Sigmoid colon (tissue), 7 donors: Measurements from ENCODE around the gene ZNF672. TPM values are rescaled to one million over a fixed set of nuclear protein-coding genes. Genes with fewer than 3 reads are reported as not detected.

Experiments
- DNase-seq: peaks from one replicate; pipeline ENCODE4 v3.0.0-alpha.2; 2019
- H3K27ac ChIP-seq, 4 donors: fragments of 200-600 bp; sonication (generic); one replicate each; pipeline ENCODE4 v1.5.1; 2016 to 2019; ENCODE audit warnings: mild to moderate bottlenecking in 1 of 4
- H3K27me3 ChIP-seq, 3 donors: fragments of 200-600 bp; sonication (generic); one replicate each; pipeline ENCODE4 v1.5.1; 2019; ENCODE audit warnings: mild to moderate bottlenecking in 1 of 3
- H3K36me3 ChIP-seq, 4 donors: fragments of 200-600 bp; sonication (generic); one replicate each; pipeline ENCODE4 v1.5.1; 2016 to 2019
- H3K4me1 ChIP-seq, 4 donors: fragments of 200-600 bp; sonication (generic); one replicate each; pipeline ENCODE4 v1.5.1; 2017 to 2019
- H3K4me3 ChIP-seq, 4 donors: fragments of 200-600 bp; sonication (generic); one replicate each; pipeline ENCODE4 v1.5.1; 2017 to 2019; ENCODE audit warnings: mild to moderate bottlenecking in 2 of 4, moderate library complexity in 1 of 4
- H3K9me3 ChIP-seq, 4 donors: fragments of 200-600 bp in 3 of 4; sonication (generic) in 3 of 4; one replicate each; pipeline versions ENCODE4 v1.5.1 to v1.6.1; 2013 to 2019
- EP300 ChIP-seq, 4 donors: sonication (generic); formaldehyde crosslinking; IDR thresholded peaks; one replicate each; pipeline ENCODE4 v1.6.1; 2017; ENCODE audit warnings: antibody characterized with exemption in 4 of 4
- POLR2A ChIP-seq, 2 donors: fragments of 450-650 bp; IDR thresholded peaks; one replicate each; pipeline ENCODE4 v1.6.1; 2016; ENCODE audit warnings: antibody characterized with exemption in 2 of 2, mild to moderate bottlenecking in 2 of 2, moderate library complexity in 2 of 2
- POLR2AphosphoS5 ChIP-seq, 4 donors: sonication (generic); formaldehyde crosslinking; IDR thresholded peaks; one replicate each; pipeline ENCODE4 v1.6.1; 2017; ENCODE audit warnings: antibody characterized with exemption in 4 of 4
- WGBS, 2 donors: extraction: QIAGEN DNeasy Blood & Tissue Kit; methylation state at CpG; one replicate each; pipeline ENCODE4 v1.1.7; 2013; 5-methylcytosine and 5-hydroxymethylcytosine counted together
- intact Hi-C: fragments of 100-400 bp; cut with DNase I; formaldehyde crosslinking; loops from one replicate; pipeline ENCODE4 v1.15.1; 2023
- polyA plus RNA-seq, 3 donors: library from polyadenylated mRNA; stranded (reverse); fragments of 200-250 nt; gene quantifications; one replicate each; pipeline ENCODE4 v1.2.3, GENCODE V29; 2013
- total RNA-seq, 4 donors: library from RNA; depleted of rRNA; stranded (reverse); fragments of >200 nt; gene quantifications; one replicate each; pipeline ENCODE4 v1.1.0, GENCODE V29; 2016
- TF ChIP-seq, protein P1 (sequence below), 4 experiments: fragments of 450-650 bp in 3 of 4; fragments of 200-600 bp in 1 of 4; IDR thresholded peaks; one replicate each; pipeline ENCODE4 v1.5.1; 2016 to 2019; ENCODE audit warnings: antibody characterized with exemption in 4 of 4, mild to moderate bottlenecking in 3 of 4, moderate library complexity in 2 of 4
- donor health status: healthy with polysubstance abuse.
- donor health status: Bipolar disorder and iron deficiency.
- donor health status: healthy.

ZNF672 gene
- total and polyA plus RNA-seq, 7 donors: 14.4 to 31.1 (median 21.4) TPM

DNA sequence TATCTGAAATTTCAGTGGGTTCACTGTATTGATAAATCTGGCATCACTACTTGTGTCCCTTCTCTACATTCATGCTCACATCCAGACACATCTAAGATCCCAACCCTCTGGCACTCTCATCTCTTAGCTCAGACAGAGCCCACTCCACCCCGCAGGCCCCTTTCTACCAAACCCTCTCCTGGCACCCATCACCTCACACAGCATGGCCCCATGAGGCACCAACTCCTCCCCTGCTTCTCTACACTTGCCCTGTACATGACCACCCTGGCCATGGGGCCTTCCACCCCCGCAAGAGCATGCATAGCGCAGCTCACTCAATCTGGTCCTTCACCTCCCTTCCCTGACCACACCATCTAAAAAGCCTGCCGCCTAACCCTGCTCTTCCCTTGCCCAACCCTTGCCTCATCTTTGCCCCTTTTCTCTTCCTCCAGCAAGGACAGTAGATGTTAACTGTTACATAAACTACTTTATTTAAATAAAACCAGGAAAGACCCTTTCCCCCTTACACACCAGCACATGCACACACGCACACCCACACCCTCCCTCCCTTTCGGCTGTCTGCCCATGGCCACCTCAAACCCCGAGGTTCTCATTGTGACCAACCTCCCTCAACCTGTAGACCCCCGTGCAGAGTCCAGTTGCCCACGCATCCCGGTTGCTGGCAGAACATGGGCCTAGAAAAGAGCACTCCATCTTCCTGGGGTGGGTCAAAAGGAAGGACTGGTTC, 27.9 kb upstream of the ZNF672 start:
- H3K27me3 ChIP-seq: no peaks in the 10 kb centered on the region
- intact Hi-C loops: no loop called here
- no peak for TF ChIP-seq EP300 (IDR thresholded peaks at IDR 0.05)
- TF ChIP-seq POLR2AphosphoS5 (IDR thresholded peaks at IDR 0.05): no peak
- TF ChIP-seq POLR2A (IDR thresholded peaks at IDR 0.05): no peak
- TF ChIP-seq, protein P1, sequence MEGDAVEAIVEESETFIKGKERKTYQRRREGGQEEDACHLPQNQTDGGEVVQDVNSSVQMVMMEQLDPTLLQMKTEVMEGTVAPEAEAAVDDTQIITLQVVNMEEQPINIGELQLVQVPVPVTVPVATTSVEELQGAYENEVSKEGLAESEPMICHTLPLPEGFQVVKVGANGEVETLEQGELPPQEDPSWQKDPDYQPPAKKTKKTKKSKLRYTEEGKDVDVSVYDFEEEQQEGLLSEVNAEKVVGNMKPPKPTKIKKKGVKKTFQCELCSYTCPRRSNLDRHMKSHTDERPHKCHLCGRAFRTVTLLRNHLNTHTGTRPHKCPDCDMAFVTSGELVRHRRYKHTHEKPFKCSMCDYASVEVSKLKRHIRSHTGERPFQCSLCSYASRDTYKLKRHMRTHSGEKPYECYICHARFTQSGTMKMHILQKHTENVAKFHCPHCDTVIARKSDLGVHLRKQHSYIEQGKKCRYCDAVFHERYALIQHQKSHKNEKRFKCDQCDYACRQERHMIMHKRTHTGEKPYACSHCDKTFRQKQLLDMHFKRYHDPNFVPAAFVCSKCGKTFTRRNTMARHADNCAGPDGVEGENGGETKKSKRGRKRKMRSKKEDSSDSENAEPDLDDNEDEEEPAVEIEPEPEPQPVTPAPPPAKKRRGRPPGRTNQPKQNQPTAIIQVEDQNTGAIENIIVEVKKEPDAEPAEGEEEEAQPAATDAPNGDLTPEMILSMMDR (IDR thresholded peaks at IDR 0.05): no peak
- 80 to 83% methylated on average over 10 of the region's 10 CpGs for whole genome bisulfite sequencing, 2 donors
- H3K4me3 ChIP-seq: no peak overlapping the region
- no peaks in the 10 kb centered on the region for H3K9me3 ChIP-seq
- peaks cover 0 to 14% (median 13%) of the 10 kb centered on the region in 4 donors for H3K4me1 ChIP-seq
- DNase-seq: no peak
- peaks cover 22 to 42% (median 30%) of the 10 kb centered on the region in 4 donors for H3K36me3 ChIP-seq
- no peak overlapping the region for H3K27ac ChIP-seq

- intact Hi-C loops: no loop called here
- WGBS, 2 donors: 52 to 74% methylated on average over 12 of the region's 12 CpGs
- H3K27me3 ChIP-seq: no peaks in the 10 kb centered on the region
- no peaks in the 10 kb centered on the region for H3K9me3 ChIP-seq
- peaks cover 29 to 49% (median 37%) of the 10 kb centered on the region in 4 donors for H3K36me3 ChIP-seq
- no peak for DNase-seq
- peaks cover 0 to 14% (median 13%) of the 10 kb centered on the region in 4 donors for H3K4me1 ChIP-seq
- no peak overlapping the region for H3K27ac ChIP-seq
- TF ChIP-seq POLR2A (IDR thresholded peaks at IDR 0.05) (no peak), POLR2AphosphoS5 (IDR thresholded peaks at IDR 0.05) (no peak), EP300 (IDR thresholded peaks at IDR 0.05) (no peak)
- TF ChIP-seq, protein P1 (IDR thresholded peaks at IDR 0.05): no peak
- H3K4me3 ChIP-seq: no peak overlapping the region
Observed at GRCh38 chr1:248810727-248811513, 27.1 kb upstream of the ZNF672 start.

GRCh38 chr1:248811514-248812490, 26.2 kb upstream of the ZNF672 start:
- intact Hi-C loops: no loop called here
- 91% methylated on average over 57 of the region's 57 CpGs for WGBS, 2 donors
- TF ChIP-seq EP300 (IDR thresholded peaks at IDR 0.05) (no peak), POLR2A (IDR thresholded peaks at IDR 0.05) (no peak)
- Histone ChIP-seq H3K4me1 (peaks cover 0 to 14% (median 12%) of the 10 kb centered on the region in 4 donors), H3K27ac (no peak overlapping the region), H3K27me3 (no peaks in the 10 kb centered on the region), H3K4me3 (no peak overlapping the region), H3K9me3 (no peaks in the 10 kb centered on the region), H3K36me3 (peaks cover 37 to 58% (median 45%) of the 10 kb centered on the region in 4 donors)
- no peak for DNase-seq

GRCh38 chr1:248812736-248813425, 25.1 kb upstream of the ZNF672 start:
- DNase-seq: no peak
- no peaks in the 10 kb centered on the region for H3K9me3 ChIP-seq
- peaks cover 0 to 14% (median 11%) of the 10 kb centered on the region in 4 donors for H3K4me1 ChIP-seq
- no peak overlapping the region for H3K27ac ChIP-seq
- 96 to 97% methylated on average over 23 of the region's 23 CpGs for WGBS, 2 donors
- H3K27me3 ChIP-seq: no peaks in the 10 kb centered on the region
- no peak for TF ChIP-seq POLR2A (IDR thresholded peaks at IDR 0.05)
- TF ChIP-seq EP300 (IDR thresholded peaks at IDR 0.05): no peak
- TF ChIP-seq, protein P1 (IDR thresholded peaks at IDR 0.05): no peak
- TF ChIP-seq POLR2AphosphoS5 (IDR thresholded peaks at IDR 0.05): no peak
- no peak overlapping the region for H3K4me3 ChIP-seq
- peaks cover 37 to 62% (median 46%) of the 10 kb centered on the region in 4 donors for H3K36me3 ChIP-seq
- intact Hi-C loops: no loop called here
